Uterine smooth muscle cell (primary cell): Measurements from ENCODE around the gene MBD5. TPM values are rescaled to one million over a fixed set of nuclear protein-coding genes. Genes with fewer than 3 reads are reported as not detected.

Source experiments
- total RNA-seq: library from RNA; depleted of rRNA; stranded (reverse); fragments of >200 nt; gene quantifications from 2 replicates; pipeline ENCODE4 v1.2.3, GENCODE V29; 2014

MBD5 gene
- total RNA-seq: 15.1 and 20.0 TPM in 2 replicates

GRCh38 chr2:148021059-148021861 lies at the start of gene MBD5:
MBD5 (plus strand) TSS chr2:148021091.

GRCh38 chr2:148020111-148021058 lies 506 bp upstream of the MBD5 start, which contains the start of gene ORC4:
ORC4 (minus strand) TSS chr2:148020737; CDS start chr2:147975958, 44,779 bp downstream.

Other genes with a start within 250 kb of the MBD5 start
- gene ACVR2A, start 176.1 kb upstream of the MBD5 start, total RNA-seq: 10.1 and 15.1 TPM in 2 replicates
- 47.0 and 62.5 TPM in 2 replicates for gene ORC4, start 354 bp upstream of the MBD5 start, total RNA-seq